Stimulated activated CD4-positive, alpha-beta T cell treated with anti-CD3 and anti-CD28 coated beads, Interleukin-4, amount 100 ng/mL, for 24 hours (primary cell): ENCODE results near the gene RPTOR.

Experiments
- DNase-seq: peaks from one replicate; pipeline ENCODE4 v3.0.0-alpha.2; 2020

RPTOR gene

GRCh38 chr17:80906364-80907259, 362.0 kb downstream of the RPTOR start:
- no peak for DNase-seq

GRCh38 chr17:80907281-80907680, 362.6 kb downstream of the RPTOR start:
- no peak for DNase-seq

- DNase-seq, result no peak
These were observed 363.6 kb downstream of the RPTOR start for GRCh38 chr17:80908211-80908610.

GRCh38 chr17:80908776-80909175, 364.1 kb downstream of the RPTOR start:
- no peak for DNase-seq

- no peak for DNase-seq
These were observed 365.0 kb downstream of the RPTOR start for GRCh38 chr17:80909635-80910034.

- DNase-seq, result no peak
These were observed 365.4 kb downstream of the RPTOR start for GRCh38 chr17:80910043-80910442.

- DNase-seq, result no peak
These were observed 367.8 kb downstream of the RPTOR start for GRCh38 chr17:80912476-80912875.

GRCh38 chr17:80913928-80914821, 369.5 kb downstream of the RPTOR start:
- DNase-seq, result no peak

- DNase-seq, result no peak
These were observed 371.6 kb downstream of the RPTOR start for GRCh38 chr17:80916246-80916645.

GRCh38 chr17:80917716-80918560, 373.3 kb downstream of the RPTOR start:
- no peak for DNase-seq

- no peak for DNase-seq
These were observed 374.1 kb downstream of the RPTOR start for GRCh38 chr17:80918731-80919130.

GRCh38 chr17:80919331-80920311, 375.0 kb downstream of the RPTOR start:
- no peak for DNase-seq

GRCh38 chr17:80920441-80920840, 375.8 kb downstream of the RPTOR start:
- no peak for DNase-seq

- DNase-seq, result no peak
These were observed 376.5 kb downstream of the RPTOR start for GRCh38 chr17:80921159-80921558.

- no peak for DNase-seq
These were observed 377.3 kb downstream of the RPTOR start for GRCh38 chr17:80921741-80922579.

GRCh38 chr17:80922580-80923160, 378.0 kb downstream of the RPTOR start:
- no peak for DNase-seq

- DNase-seq, result no peak
These were observed 378.8 kb downstream of the RPTOR start for GRCh38 chr17:80923211-80924110.

GRCh38 chr17:80924111-80924806, 379.6 kb downstream of the RPTOR start:
- no peak for DNase-seq
